SK-N-SH treated with all-trans-retinoic acid at 6 μM for 48 hours (cell line): Measurements from ENCODE around the gene LRP3.
"Not testable (repeated sequence)": the region's sequence is repeated elsewhere in the genome, so short reads cannot be mapped to it uniquely, and the experiment has no call there.

Experiments
- ATAC-seq: fragments of 200-7000 bp; cut with Tn5 transposase; 3 replicates; pipeline ENCODE4 v1.9.1; 2020; ENCODE audit warnings: mild to moderate bottlenecking, moderate library complexity
- ARNTL ChIP-seq: fragments of 450-650 bp; formaldehyde crosslinking; IDR thresholded peaks from 2 replicates; pipeline ENCODE4 v1.5.0; 2020; ENCODE audit warnings: low read depth, mild to moderate bottlenecking, moderate library complexity, borderline replicate concordance
- BACH2 ChIP-seq: fragments of 250-450 bp; sonication (Bioruptor Pico); IDR thresholded peaks from 2 replicates; pipeline ENCODE4 v1.9.0; 2021; ENCODE audit warnings: mild to moderate bottlenecking, borderline replicate concordance
- CSDC2 ChIP-seq: fragments of 250-450 bp; sonication (Bioruptor Pico); IDR thresholded peaks from 2 replicates; pipeline ENCODE4 v1.5.0; 2020; ENCODE audit warnings: mild to moderate bottlenecking, moderate library complexity
- ESRRG ChIP-seq: fragments of 250-450 bp; sonication (Bioruptor Pico); IDR thresholded peaks from 2 replicates; pipeline ENCODE4 v1.6.1; 2021; ENCODE audit warnings: mild to moderate bottlenecking
- GLIS3 ChIP-seq: fragments of 250-450 bp; sonication (Bioruptor Pico); IDR thresholded peaks from 2 replicates; pipeline ENCODE4 v1.5.0; 2020; ENCODE audit warnings: mild to moderate bottlenecking, moderate library complexity
- ISL1 ChIP-seq: fragments of 250-450 bp; sonication (Bioruptor Pico); IDR thresholded peaks from 2 replicates; pipeline ENCODE4 v2.1.2; 2022; ENCODE audit warnings: mild to moderate bottlenecking, moderate library complexity
- OSR1 ChIP-seq: fragments of 250-450 bp; sonication (Bioruptor Pico); IDR thresholded peaks from 2 replicates; pipeline ENCODE4 v1.8.0; 2022; ENCODE audit warnings: moderate library complexity, mild to moderate bottlenecking, inconsistent platforms
- PPARA ChIP-seq: fragments of 250-450 bp; sonication (Bioruptor Pico); IDR thresholded peaks from 2 replicates; pipeline ENCODE4 v1.5.0; 2020; ENCODE audit warnings: mild to moderate bottlenecking, borderline replicate concordance
- RARB ChIP-seq: fragments of 250-450 bp; sonication (Bioruptor Pico); IDR thresholded peaks from 2 replicates; pipeline ENCODE4 v1.8.0; 2021; ENCODE audit warnings: mild to moderate bottlenecking, moderate library complexity
- SNAI2 ChIP-seq: fragments of 250-450 bp; sonication (Bioruptor Pico); IDR thresholded peaks from 2 replicates; pipeline ENCODE4 v1.5.0; 2020; ENCODE audit warnings: mild to moderate bottlenecking, moderate library complexity
- TCF4 ChIP-seq: fragments of 250-450 bp; sonication (Bioruptor Pico); IDR thresholded peaks from 2 replicates; pipeline ENCODE4 v1.8.0; 2021; ENCODE audit warnings: mild to moderate bottlenecking, moderate library complexity, borderline replicate concordance
- TOX ChIP-seq: fragments of 250-450 bp; sonication (Bioruptor Pico); IDR thresholded peaks from 2 replicates; pipeline ENCODE4 v1.8.0; 2021; ENCODE audit warnings: mild to moderate bottlenecking, moderate library complexity, borderline replicate concordance
- ZC3H10 ChIP-seq: fragments of 250-450 bp; sonication (Bioruptor Pico); IDR thresholded peaks from 2 replicates; pipeline ENCODE4 v1.5.1; 2021; ENCODE audit warnings: mild to moderate bottlenecking, moderate library complexity
- ZFP3 ChIP-seq: fragments of 250-450 bp; sonication (Bioruptor Pico); IDR thresholded peaks from 2 replicates; pipeline ENCODE4 v1.5.0; 2020; ENCODE audit warnings: mild to moderate bottlenecking, moderate library complexity
- ZNF565 ChIP-seq: fragments of 450-650 bp; formaldehyde crosslinking; conservative IDR thresholded peaks from 2 replicates; pipeline ENCODE4 v1.5.0; 2020; ENCODE audit warnings: low read depth, mild to moderate bottlenecking, moderate library complexity
- ZNF70 ChIP-seq: fragments of 450-650 bp; formaldehyde crosslinking; IDR thresholded peaks from 2 replicates; pipeline ENCODE4 v1.5.0; 2020; ENCODE audit warnings: mild to moderate bottlenecking, moderate library complexity
- ZNF8 ChIP-seq: fragments of 450-650 bp; formaldehyde crosslinking; IDR thresholded peaks from 2 replicates; pipeline ENCODE4 v1.5.0; 2020; ENCODE audit warnings: mild to moderate bottlenecking, moderate library complexity
- TF ChIP-seq, protein P1 (sequence below): fragments of 250-450 bp; sonication (Bioruptor Pico); IDR thresholded peaks from 2 replicates; pipeline ENCODE4 v1.8.0; 2021; ENCODE audit warnings: low read depth, mild to moderate bottlenecking, moderate library complexity, borderline replicate concordance
- TF ChIP-seq, protein P2 (sequence below): fragments of 250-450 bp; sonication (Bioruptor Pico); IDR thresholded peaks from 2 replicates; pipeline ENCODE4 v1.8.0; 2020; ENCODE audit warnings: mild to moderate bottlenecking, moderate library complexity, borderline replicate concordance
- TF ChIP-seq, protein P3 (sequence below): fragments of 250-450 bp; sonication (Bioruptor Pico); IDR thresholded peaks from 2 replicates; pipeline ENCODE4 v1.5.0; 2020; ENCODE audit warnings: mild to moderate bottlenecking, moderate library complexity
- TF ChIP-seq, protein P4 (sequence below): fragments of 250-450 bp; sonication (Bioruptor Pico); IDR thresholded peaks from 2 replicates; pipeline ENCODE4 v1.5.1; 2020; ENCODE audit warnings: low read depth, mild to moderate bottlenecking, moderate library complexity

The LRP3 gene

DNA sequence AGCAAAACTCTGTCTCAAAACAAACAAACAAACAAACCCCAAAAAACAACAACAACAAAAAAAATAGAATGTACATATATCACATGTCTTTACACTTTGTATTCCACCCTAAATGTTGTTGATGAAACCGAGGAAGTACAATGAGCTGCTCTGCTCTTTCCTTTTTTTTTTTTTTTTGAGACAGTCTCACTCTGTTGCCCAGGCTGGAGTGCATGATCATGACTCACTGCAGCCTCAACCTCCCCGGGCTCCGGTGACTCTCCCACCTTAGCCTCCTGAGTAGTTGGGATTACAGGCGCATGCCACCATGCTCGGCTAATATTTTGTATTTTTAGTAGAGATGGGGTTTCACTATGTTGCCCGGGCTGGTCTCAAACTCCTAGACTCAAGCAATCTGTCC is 30.6 kb upstream of the LRP3 start:
- ATAC-seq: no peak

GRCh38 chr19:33166037-33166436 is 28.1 kb upstream of the LRP3 start:
- ATAC-seq: not testable (repeated sequence)

More for the DNA sequence above, 30.6 kb upstream of the LRP3 start:
- no peak for TF ChIP-seq OSR1 (CRISPR knock-in tag)
- TF ChIP-seq ARNTL (CRISPR knock-in tag): no peak
- no peak for TF ChIP-seq ZNF70 (CRISPR knock-in tag)
- TF ChIP-seq, protein P1, sequence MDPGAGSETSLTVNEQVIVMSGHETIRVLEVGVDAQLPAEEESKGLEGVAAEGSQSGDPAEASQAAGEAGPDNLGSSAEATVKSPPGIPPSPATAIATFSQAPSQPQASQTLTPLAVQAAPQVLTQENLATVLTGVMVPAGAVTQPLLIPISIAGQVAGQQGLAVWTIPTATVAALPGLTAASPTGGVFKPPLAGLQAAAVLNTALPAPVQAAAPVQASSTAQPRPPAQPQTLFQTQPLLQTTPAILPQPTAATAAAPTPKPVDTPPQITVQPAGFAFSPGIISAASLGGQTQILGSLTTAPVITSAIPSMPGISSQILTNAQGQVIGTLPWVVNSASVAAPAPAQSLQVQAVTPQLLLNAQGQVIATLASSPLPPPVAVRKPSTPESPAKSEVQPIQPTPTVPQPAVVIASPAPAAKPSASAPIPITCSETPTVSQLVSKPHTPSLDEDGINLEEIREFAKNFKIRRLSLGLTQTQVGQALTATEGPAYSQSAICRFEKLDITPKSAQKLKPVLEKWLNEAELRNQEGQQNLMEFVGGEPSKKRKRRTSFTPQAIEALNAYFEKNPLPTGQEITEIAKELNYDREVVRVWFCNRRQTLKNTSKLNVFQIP (CRISPR knock-in tag): no peak
- TF ChIP-seq, protein P2, sequence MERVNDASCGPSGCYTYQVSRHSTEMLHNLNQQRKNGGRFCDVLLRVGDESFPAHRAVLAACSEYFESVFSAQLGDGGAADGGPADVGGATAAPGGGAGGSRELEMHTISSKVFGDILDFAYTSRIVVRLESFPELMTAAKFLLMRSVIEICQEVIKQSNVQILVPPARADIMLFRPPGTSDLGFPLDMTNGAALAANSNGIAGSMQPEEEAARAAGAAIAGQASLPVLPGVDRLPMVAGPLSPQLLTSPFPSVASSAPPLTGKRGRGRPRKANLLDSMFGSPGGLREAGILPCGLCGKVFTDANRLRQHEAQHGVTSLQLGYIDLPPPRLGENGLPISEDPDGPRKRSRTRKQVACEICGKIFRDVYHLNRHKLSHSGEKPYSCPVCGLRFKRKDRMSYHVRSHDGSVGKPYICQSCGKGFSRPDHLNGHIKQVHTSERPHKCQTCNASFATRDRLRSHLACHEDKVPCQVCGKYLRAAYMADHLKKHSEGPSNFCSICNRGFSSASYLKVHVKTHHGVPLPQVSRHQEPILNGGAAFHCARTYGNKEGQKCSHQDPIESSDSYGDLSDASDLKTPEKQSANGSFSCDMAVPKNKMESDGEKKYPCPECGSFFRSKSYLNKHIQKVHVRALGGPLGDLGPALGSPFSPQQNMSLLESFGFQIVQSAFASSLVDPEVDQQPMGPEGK: no peak
- TF ChIP-seq, protein P3, sequence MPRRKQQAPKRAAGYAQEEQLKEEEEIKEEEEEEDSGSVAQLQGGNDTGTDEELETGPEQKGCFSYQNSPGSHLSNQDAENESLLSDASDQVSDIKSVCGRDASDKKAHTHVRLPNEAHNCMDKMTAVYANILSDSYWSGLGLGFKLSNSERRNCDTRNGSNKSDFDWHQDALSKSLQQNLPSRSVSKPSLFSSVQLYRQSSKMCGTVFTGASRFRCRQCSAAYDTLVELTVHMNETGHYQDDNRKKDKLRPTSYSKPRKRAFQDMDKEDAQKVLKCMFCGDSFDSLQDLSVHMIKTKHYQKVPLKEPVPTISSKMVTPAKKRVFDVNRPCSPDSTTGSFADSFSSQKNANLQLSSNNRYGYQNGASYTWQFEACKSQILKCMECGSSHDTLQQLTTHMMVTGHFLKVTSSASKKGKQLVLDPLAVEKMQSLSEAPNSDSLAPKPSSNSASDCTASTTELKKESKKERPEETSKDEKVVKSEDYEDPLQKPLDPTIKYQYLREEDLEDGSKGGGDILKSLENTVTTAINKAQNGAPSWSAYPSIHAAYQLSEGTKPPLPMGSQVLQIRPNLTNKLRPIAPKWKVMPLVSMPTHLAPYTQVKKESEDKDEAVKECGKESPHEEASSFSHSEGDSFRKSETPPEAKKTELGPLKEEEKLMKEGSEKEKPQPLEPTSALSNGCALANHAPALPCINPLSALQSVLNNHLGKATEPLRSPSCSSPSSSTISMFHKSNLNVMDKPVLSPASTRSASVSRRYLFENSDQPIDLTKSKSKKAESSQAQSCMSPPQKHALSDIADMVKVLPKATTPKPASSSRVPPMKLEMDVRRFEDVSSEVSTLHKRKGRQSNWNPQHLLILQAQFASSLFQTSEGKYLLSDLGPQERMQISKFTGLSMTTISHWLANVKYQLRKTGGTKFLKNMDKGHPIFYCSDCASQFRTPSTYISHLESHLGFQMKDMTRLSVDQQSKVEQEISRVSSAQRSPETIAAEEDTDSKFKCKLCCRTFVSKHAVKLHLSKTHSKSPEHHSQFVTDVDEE (CRISPR knock-in tag): no peak
- no peak for TF ChIP-seq RARB (CRISPR knock-in tag)

DNA sequence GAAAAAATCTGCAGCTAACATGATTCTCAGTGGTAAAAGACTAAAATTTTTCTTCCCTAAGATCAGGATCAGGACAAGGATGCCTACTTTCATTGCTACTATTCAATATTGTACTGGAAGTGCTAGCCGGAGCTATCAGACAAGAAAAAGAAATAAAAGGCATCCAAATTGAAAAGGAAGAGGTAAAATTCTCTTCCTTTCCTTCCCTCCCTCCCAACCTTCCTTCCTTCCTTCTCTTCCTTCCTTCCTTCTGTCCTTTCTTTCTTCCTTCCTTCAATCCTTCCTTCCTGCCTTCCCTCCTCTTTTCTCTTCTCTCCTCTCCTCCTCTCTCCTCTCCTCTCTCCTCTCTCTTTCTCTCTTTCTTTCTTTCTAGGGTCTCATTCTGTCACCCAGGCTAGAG is 26.7 kb upstream of the LRP3 start:
- TF ChIP-seq ZC3H10 (CRISPR knock-in tag) (no peak), ZFP3 (CRISPR knock-in tag) (no peak), SNAI2 (CRISPR knock-in tag) (no peak), ZNF565 (no peak), ZNF8 (CRISPR knock-in tag) (no peak), TCF4 (CRISPR knock-in tag) (no peak), CSDC2 (CRISPR knock-in tag) (no peak), PPARA (no peak), ESRRG (CRISPR knock-in tag) (no peak), ISL1 (CRISPR knock-in tag) (no peak), BACH2 (CRISPR knock-in tag) (no peak), TOX (no peak), GLIS3 (CRISPR knock-in tag) (no peak), ARNTL (CRISPR knock-in tag) (no peak)
- TF ChIP-seq, protein P1 (CRISPR knock-in tag): no peak
- TF ChIP-seq, protein P2: no peak
- TF ChIP-seq, protein P3 (CRISPR knock-in tag): no peak
- TF ChIP-seq, protein P4, sequence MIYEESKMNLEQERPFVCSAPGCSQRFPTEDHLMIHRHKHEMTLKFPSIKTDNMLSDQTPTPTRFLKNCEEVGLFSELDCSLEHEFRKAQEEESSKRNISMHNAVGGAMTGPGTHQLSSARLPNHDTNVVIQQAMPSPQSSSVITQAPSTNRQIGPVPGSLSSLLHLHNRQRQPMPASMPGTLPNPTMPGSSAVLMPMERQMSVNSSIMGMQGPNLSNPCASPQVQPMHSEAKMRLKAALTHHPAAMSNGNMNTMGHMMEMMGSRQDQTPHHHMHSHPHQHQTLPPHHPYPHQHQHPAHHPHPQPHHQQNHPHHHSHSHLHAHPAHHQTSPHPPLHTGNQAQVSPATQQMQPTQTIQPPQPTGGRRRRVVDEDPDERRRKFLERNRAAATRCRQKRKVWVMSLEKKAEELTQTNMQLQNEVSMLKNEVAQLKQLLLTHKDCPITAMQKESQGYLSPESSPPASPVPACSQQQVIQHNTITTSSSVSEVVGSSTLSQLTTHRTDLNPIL (CRISPR knock-in tag): no peak
- no peak for ATAC-seq
